NCI-H446 treated with DMSO at 0.1 percent for 48 hours (cell line): Measurements from ENCODE around the gene LHPP.

Experiments
- DNase-seq: peaks from one replicate; lab custom pipeline; 2025; lab: John Stamatoyannopoulos, UW

Gene LHPP

GRCh38 chr10:124496620-124497019 lies 35.0 kb downstream of the LHPP start:
- no peak for DNase-seq

GRCh38 chr10:124497196-124497881 lies 35.7 kb downstream of the LHPP start:
- DNase-seq = no peak

- no peak for DNase-seq
These were observed 36.4 kb downstream of the LHPP start for GRCh38 chr10:124498056-124498455.

GRCh38 chr10:124500757-124501156 lies 39.1 kb downstream of the LHPP start:
- no peak for DNase-seq

- no peak for DNase-seq
These were observed 43.1 kb downstream of the LHPP start for GRCh38 chr10:124504711-124505110.

GRCh38 chr10:124505279-124505678 lies 43.7 kb downstream of the LHPP start:
- no peak for DNase-seq

- no peak for DNase-seq
These were observed 46.5 kb downstream of the LHPP start for GRCh38 chr10:124508070-124508667.

- no peak for DNase-seq
These were observed 47.4 kb downstream of the LHPP start for GRCh38 chr10:124508907-124509454.

GRCh38 chr10:124509880-124510632 lies 48.4 kb downstream of the LHPP start:
- DNase-seq = no peak

- no peak for DNase-seq
These were observed 49.1 kb downstream of the LHPP start for GRCh38 chr10:124510759-124511158.

- DNase-seq = no peak
These were observed 49.8 kb downstream of the LHPP start for GRCh38 chr10:124511205-124512039.

- no peak for DNase-seq
These were observed 50.4 kb downstream of the LHPP start for GRCh38 chr10:124512040-124512428.

GRCh38 chr10:124512600-124512999 lies 51.0 kb downstream of the LHPP start:
- no peak for DNase-seq

GRCh38 chr10:124515244-124515970 lies 53.8 kb downstream of the LHPP start:
- DNase-seq = no peak

- no peak for DNase-seq
These were observed 54.6 kb downstream of the LHPP start for GRCh38 chr10:124516181-124516580.

GRCh38 chr10:124516746-124517397 lies 55.2 kb downstream of the LHPP start:
- no peak for DNase-seq

- DNase-seq = no peak
These were observed 55.8 kb downstream of the LHPP start for GRCh38 chr10:124517461-124517860.

- no peak for DNase-seq
These were observed 56.3 kb downstream of the LHPP start for GRCh38 chr10:124517931-124518330.

- no peak for DNase-seq
These were observed 56.7 kb downstream of the LHPP start for GRCh38 chr10:124518366-124518765.

GRCh38 chr10:124520558-124521428 lies 59.2 kb downstream of the LHPP start:
- DNase-seq = no peak
